Muscle of leg (tissue), 11 donors: ENCODE results near the gene MAS1L. TPM values are rescaled to one million over a fixed set of nuclear protein-coding genes. Genes with fewer than 3 reads are reported as not detected.

Experiments used
- DNase-seq: peaks from one replicate; pipeline ENCODE4 v3.0.0; 2013
- H3K27ac ChIP-seq: one replicate; pipeline ENCODE4 v1.5.1; 2013; ENCODE audit warnings: mild to moderate bottlenecking, low read length, control low read depth
- H3K27me3 ChIP-seq: one replicate; pipeline ENCODE4 v1.6.1; 2013; ENCODE audit warnings: low read length; ENCODE audit not compliant: control insufficient read depth, insufficient read depth
- H3K36me3 ChIP-seq: one replicate; pipeline ENCODE4 v1.6.1; 2013; ENCODE audit warnings: low read length; ENCODE audit not compliant: control insufficient read depth, insufficient read depth
- H3K4me1 ChIP-seq: one replicate; pipeline ENCODE4 v1.6.1; 2013; ENCODE audit warnings: low read length; ENCODE audit not compliant: control insufficient read depth, insufficient read depth
- H3K4me3 ChIP-seq: one replicate; pipeline ENCODE4 v1.5.1; 2013; ENCODE audit warnings: low read length, control low read depth
- H3K9me3 ChIP-seq: replicated peaks from 2 replicates; pipeline ENCODE4 v1.6.1; 2013; ENCODE audit warnings: low read depth, low read length; ENCODE audit not compliant: control insufficient read depth
- WGBS: methylation state at CpG from one replicate; pipeline ENCODE4 v1.1.5; 2013; ENCODE audit warnings: missing lambda C conversion rate; ENCODE audit not compliant: insufficient coverage; 5-methylcytosine and 5-hydroxymethylcytosine counted together
- polyA plus RNA-seq, 8 donors: library from polyadenylated mRNA; unstranded; fragments of 120-200 nt; gene quantifications; one replicate each; pipeline versions ENCODE4 v1.2.1 to v1.2.3, GENCODE V29; 2013; ENCODE audit warnings: inconsistent platforms in 1 of 8, low replicate concordance in 1 of 8; ENCODE audit not compliant: insufficient read length in 8 of 8, insufficient read depth in 1 of 8
- total RNA-seq: library from RNA; stranded (reverse); fragments of 120-200 nt; gene quantifications from one replicate; pipeline ENCODE4 v1.2.4, GENCODE V29; 2013

MAS1L gene
- total and polyA plus RNA-seq, 9 donors = not detected

DNA sequence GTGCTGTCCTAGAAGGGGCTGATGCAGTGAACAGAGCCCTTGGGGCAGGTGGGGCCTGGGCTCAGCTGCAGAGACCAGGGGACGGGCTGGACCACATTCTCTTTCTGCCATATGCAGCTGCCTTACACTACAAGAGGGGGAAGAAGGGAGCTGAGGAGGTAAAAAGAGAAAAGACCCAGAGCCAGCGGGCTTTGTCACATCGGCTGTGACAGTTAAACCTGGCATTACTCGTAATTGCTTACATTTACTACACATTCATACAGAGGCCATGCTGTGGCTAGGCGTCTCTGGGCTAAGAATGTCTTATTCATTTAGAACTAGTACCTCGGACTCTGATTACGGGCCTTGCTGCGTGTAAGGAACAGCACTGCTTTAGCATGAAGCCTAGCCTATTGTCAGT is 12.8 kb upstream of the MAS1L start:
- no peak for DNase-seq
- H3K27ac ChIP-seq = no peak overlapping the region
- no peaks in the 10 kb centered on the region for H3K9me3 ChIP-seq
- no peaks in the 10 kb centered on the region for H3K4me1 ChIP-seq
- no peaks in the 10 kb centered on the region for H3K36me3 ChIP-seq
- 77% methylated on average over 5 of the region's 8 CpGs for WGBS
- peaks cover 4% of the 10 kb centered on the region for H3K27me3 ChIP-seq
- H3K4me3 ChIP-seq = no peak overlapping the region

DNA sequence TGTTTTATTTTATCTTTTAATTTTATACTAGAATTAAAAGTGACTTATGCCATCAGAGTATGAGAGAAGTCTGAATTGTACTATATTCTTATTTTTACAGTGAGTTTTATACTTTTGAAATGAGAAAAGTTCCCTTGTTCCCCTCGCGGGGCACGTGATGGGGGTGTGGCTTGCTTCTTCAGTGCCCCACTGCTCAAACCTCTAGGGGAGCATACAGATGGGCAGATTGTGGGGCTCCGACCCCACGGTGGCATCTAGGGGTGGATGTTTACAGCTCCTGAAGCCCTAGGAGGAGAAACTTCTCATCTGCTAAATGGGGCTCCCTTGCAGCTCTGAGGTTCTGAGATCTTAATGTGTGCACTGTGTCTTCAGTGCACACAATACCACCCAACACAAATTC is 11.9 kb upstream of the MAS1L start:
- WGBS = 80% methylated on average over 1 of the region's 5 CpGs
- H3K4me1 ChIP-seq = no peaks in the 10 kb centered on the region
- H3K9me3 ChIP-seq = no peaks in the 10 kb centered on the region
- no peaks in the 10 kb centered on the region for H3K36me3 ChIP-seq
- H3K27ac ChIP-seq = no peak overlapping the region
- H3K27me3 ChIP-seq = peaks cover 4% of the 10 kb centered on the region
- H3K4me3 ChIP-seq = no peak overlapping the region
- no peak for DNase-seq

DNA sequence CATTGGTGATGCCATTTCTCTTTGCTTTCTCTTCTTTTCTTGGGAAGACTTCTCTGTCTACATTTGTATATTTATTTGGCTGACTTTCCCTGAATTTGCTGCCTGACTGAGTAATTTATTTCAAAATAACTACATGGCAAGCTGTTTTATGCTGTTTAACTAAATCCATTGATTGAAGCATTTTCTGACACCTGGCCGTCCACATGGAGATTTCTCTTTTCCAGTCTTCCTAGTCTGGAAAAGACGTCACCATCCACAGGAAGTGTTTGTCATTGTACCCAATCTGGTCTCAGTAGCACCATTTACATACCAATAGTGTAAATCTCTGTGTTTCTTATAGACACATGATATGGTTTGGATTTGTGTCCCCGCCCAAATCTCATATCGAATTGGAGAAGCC is 9.2 kb upstream of the MAS1L start:
- H3K36me3 ChIP-seq = no peaks in the 10 kb centered on the region
- WGBS = no CpG with 5 or more reads among the region's 4 CpGs
- no peak overlapping the region for H3K4me3 ChIP-seq
- no peak overlapping the region for H3K27ac ChIP-seq
- no peaks in the 10 kb centered on the region for H3K4me1 ChIP-seq
- H3K9me3 ChIP-seq = no peaks in the 10 kb centered on the region
- DNase-seq = no peak
- peaks cover 4% of the 10 kb centered on the region for H3K27me3 ChIP-seq

DNA sequence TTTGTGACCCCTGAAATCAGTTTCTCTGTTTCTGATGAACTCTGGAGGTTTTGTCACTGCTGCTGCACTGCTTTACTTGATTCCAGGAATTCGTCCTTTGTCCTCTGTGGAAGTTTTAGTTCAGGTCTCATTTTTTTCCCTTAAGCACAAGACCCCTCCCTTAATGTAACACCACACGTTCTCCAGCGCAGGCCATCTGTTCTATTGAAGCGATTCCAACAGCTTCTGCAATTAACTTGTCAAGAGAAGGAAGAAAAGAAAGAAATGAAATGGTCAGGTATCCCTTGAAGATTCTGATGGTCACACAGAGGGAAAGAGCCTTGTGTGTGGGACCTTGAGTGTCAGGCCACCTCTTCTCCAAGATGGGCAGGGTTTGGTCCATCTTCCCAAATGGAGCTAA is 7.8 kb upstream of the MAS1L start:
- no peak for DNase-seq
- H3K36me3 ChIP-seq = no peaks in the 10 kb centered on the region

DNA sequence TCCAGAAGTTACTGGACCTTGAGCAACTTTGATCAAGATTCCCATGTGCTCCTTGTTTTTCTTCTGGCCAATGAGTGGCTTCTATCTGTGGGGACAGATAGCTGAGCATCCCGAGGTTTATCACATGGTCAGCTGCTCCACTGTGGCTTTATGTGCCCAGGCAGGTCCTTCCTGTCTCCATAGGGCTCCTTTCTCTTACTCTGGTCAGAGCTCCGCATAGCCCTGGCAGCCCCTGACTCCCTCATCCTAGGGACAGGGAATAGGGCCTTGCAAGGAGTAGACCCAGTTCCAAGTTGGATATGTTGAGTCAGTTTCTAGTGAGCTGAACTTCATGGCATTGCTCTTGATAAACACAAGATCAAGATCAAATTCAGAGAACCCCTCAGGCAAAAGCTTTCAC is 6.4 kb upstream of the MAS1L start:
- Histone ChIP-seq H3K27ac (no peak overlapping the region), H3K36me3 (no peaks in the 10 kb centered on the region), H3K4me1 (no peaks in the 10 kb centered on the region), H3K9me3 (no peaks in the 10 kb centered on the region), H3K4me3 (no peak overlapping the region), H3K27me3 (no peaks in the 10 kb centered on the region)
- DNase-seq = no peak
- WGBS = 57% methylated on average over 1 of the region's 2 CpGs

More for the DNA sequence above, 7.8 kb upstream of the MAS1L start:
- Histone ChIP-seq H3K4me3 (no peak overlapping the region), H3K27ac (no peak overlapping the region), H3K27me3 (peaks cover 4% of the 10 kb centered on the region), H3K4me1 (no peaks in the 10 kb centered on the region), H3K9me3 (no peaks in the 10 kb centered on the region)
- 100% methylated on average over 1 of the region's 4 CpGs for WGBS

DNA sequence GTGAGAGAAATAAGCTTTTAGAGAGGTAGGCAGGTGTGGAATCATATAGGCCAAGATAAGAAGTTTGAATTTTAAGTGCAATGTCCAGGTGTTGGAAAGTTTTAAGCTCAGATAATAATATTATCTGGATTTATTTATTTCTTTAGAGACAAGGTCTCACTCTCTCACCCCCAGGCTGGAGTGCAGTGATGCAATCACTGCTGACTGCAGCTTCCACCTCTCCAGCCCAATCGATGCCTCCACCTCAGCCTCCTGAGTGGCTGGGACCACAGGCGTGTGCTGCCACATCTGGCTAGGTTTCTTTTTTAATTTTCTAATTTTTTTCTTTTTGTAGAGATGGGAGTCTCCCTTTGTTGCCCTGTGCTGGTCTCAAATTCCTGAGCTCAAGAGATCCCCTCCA is 5.5 kb upstream of the MAS1L start:
- no peak overlapping the region for H3K4me3 ChIP-seq
- no peaks in the 10 kb centered on the region for H3K27me3 ChIP-seq
- H3K36me3 ChIP-seq = no peaks in the 10 kb centered on the region
- H3K27ac ChIP-seq = no peak overlapping the region
- no peaks in the 10 kb centered on the region for H3K4me1 ChIP-seq
- H3K9me3 ChIP-seq = no peaks in the 10 kb centered on the region
- DNase-seq = no peak
- WGBS = no CpG with 5 or more reads among the region's 2 CpGs

DNA sequence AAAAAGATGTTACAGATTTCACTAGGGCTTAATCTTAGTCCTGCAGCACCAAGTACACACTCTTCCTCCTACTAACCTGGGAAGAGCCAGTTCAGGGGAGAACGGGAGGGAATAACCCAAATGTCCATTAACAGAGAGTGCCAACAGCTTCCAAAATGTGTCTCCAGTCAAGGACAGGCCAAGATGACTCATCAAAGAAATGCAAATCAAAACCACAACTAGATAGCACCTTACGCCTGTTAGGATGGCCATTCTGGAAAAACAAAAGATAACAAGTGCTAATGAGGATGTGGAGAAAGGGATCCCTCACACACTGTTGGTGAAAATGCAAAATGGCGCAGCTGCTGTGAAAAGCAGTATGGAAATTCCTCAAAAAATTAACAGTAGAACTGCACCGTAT is 3.8 kb upstream of the MAS1L start:
- Histone ChIP-seq H3K27ac (no peak overlapping the region), H3K4me3 (no peak overlapping the region), H3K9me3 (no peaks in the 10 kb centered on the region), H3K4me1 (no peaks in the 10 kb centered on the region), H3K36me3 (no peaks in the 10 kb centered on the region), H3K27me3 (no peaks in the 10 kb centered on the region)
- WGBS = 100% methylated on average over 1 of the region's 4 CpGs
- DNase-seq = no peak

DNA sequence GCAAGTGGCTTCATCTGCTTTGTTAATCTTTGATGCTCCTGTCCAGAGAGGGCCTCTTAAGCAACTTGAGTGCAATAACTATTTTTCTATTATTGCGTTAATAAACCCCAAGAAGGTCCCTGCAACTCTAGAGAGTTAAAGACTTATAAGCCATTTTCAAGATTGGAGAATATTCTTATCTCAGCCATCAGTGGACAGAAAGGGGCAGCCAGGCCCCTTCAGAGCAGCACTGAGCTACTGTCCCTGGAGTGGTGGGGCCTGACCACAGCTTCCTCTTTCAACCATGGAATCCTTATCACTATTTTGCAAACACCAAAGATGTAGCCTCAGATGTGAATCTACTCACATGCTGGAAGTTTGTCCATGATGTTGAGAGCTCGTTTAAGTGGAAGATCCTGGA is 2.8 kb upstream of the MAS1L start:
- WGBS = no CpG with 5 or more reads among the region's 2 CpGs
- no peaks in the 10 kb centered on the region for H3K27me3 ChIP-seq

DNA sequence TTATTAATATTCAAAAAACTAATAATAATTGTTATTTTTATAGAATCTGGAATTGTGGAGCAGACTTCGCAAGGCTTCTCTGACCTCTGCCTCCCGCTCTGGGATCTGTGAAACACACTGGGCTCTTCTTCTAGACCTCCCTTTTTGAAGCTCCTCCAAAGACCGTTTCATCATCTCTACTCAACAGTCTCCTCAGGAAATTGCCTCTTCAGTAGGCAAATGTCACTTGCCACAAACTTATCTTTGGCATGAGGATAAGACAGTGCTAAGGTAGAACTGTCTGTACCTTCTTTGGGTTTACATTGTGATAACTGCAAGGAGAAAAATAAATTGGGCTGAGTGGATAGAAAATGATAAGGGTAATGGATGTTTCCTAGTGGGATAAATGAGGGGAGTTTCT is 2.3 kb upstream of the MAS1L start:
- H3K4me3 ChIP-seq = no peak overlapping the region
- WGBS = 80% methylated on average over 1 of the region's 3 CpGs
- H3K4me1 ChIP-seq = no peaks in the 10 kb centered on the region
- DNase-seq = no peak
- H3K9me3 ChIP-seq = no peaks in the 10 kb centered on the region
- no peaks in the 10 kb centered on the region for H3K36me3 ChIP-seq
- H3K27ac ChIP-seq = no peak overlapping the region
- H3K27me3 ChIP-seq = no peaks in the 10 kb centered on the region

More for the DNA sequence above, 2.8 kb upstream of the MAS1L start:
- Histone ChIP-seq H3K4me1 (no peaks in the 10 kb centered on the region), H3K4me3 (no peak overlapping the region), H3K27ac (no peak overlapping the region), H3K9me3 (no peaks in the 10 kb centered on the region), H3K36me3 (no peaks in the 10 kb centered on the region)
- DNase-seq = no peak

DNA sequence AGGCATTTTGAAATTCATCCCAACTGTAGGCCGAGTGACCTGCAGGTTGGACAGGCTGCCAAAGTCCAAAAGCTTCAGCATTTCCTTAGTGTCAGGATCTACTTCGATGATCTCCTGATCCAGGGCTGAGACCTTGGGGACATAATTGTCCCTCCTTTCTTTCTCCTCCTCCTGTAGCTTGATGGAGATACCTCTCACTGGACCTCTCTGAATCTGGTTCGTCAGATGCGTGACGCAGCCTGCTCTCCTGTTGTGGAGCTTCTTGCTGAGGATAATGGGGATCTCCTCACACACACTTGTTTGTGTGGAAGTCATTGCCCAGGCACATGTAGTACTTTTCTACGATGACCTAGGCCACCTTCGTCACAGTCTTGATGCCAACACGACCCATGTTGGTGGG is 1.5 kb upstream of the MAS1L start:
- H3K27me3 ChIP-seq = no peaks in the 10 kb centered on the region
- no peaks in the 10 kb centered on the region for H3K4me1 ChIP-seq
- H3K9me3 ChIP-seq = no peaks in the 10 kb centered on the region
- no peak overlapping the region for H3K4me3 ChIP-seq
- 68% methylated on average over 2 of the region's 8 CpGs for WGBS
- no peaks in the 10 kb centered on the region for H3K36me3 ChIP-seq
- DNase-seq = no peak
- H3K27ac ChIP-seq = no peak overlapping the region

DNA sequence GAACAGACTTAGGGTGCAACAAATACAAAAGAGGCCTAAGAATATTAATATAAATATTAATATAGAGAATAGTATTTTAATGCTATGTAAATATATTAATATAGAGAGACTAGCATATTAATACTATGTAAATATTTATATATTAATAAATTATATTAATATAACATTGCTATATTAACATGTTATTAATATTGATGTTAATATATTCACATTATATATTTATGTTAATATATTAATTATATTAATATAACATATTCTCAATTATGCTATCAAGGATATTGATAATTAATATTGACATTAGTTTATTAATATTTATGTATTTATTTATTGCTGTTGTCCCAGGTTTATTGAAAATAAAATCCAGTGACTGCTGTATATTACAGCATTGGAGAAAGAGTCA is 1.1 kb upstream of the MAS1L start:
- Histone ChIP-seq H3K36me3 (no peaks in the 10 kb centered on the region), H3K27ac (no peak overlapping the region), H3K4me3 (no peak overlapping the region), H3K27me3 (no peaks in the 10 kb centered on the region), H3K9me3 (no peaks in the 10 kb centered on the region), H3K4me1 (no peaks in the 10 kb centered on the region)
- no peak for DNase-seq
